GM12865 (cell line): ENCODE results near the gene RPS26.

Experiments used
- DNase-seq: peaks from one replicate; pipeline ENCODE4 v3.0.0; 2010; ENCODE audit warnings: low read depth
- H3K4me3 ChIP-seq: 2 replicates; pipeline ENCODE4 v1.5.1; 2011; ENCODE audit warnings: mild to moderate bottlenecking, low read depth, low read length, control low read depth
- CTCF ChIP-seq: IDR thresholded peaks from 2 replicates; pipeline ENCODE4 v1.5.1; 2011; ENCODE audit warnings: low read length, control low read depth, low read depth, inconsistent platforms; ENCODE audit not compliant: insufficient read depth; ENCODE audit errors: missing control alignments

Gene RPS26

GRCh38 chr12:56086608-56087007 is 44.9 kb downstream of the RPS26 start:
- no peak for TF ChIP-seq CTCF
- no peak for DNase-seq
- H3K4me3 ChIP-seq = no peak overlapping the region

GRCh38 chr12:56087220-56087619 is 45.5 kb downstream of the RPS26 start:
- TF ChIP-seq CTCF = no peak
- no peak for DNase-seq

More at GRCh38 chr12:56087220-56087619, 45.5 kb downstream of the RPS26 start:
- H3K4me3 ChIP-seq = no peak overlapping the region
